ENCODE data around the gene CNN1.

The CNN1 gene

DNA sequence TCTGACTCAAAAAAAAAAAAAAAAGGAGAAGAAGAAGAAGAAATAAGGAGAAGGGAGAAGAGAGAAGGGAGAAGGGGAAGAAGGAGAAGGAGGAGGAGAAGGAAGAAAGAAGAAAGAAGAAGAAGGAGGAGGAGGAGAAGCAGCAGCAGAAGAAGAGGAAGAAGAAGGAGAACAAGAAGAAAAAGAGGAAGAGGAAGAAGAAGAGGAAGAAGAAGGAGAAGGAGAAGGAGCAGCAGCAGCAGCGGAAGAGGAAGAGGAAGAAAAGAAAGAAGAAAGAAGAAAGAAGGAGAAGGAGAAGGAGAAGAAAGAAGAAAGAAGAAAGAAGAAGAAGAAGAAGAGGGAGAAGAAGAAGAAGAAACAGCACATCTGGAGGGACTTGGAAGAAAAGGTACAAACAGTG is 4.1 kb upstream of the CNN1 start:
- no peak for DNase-seq (ENCODE audit: low read depth, low spot score)

DNA sequence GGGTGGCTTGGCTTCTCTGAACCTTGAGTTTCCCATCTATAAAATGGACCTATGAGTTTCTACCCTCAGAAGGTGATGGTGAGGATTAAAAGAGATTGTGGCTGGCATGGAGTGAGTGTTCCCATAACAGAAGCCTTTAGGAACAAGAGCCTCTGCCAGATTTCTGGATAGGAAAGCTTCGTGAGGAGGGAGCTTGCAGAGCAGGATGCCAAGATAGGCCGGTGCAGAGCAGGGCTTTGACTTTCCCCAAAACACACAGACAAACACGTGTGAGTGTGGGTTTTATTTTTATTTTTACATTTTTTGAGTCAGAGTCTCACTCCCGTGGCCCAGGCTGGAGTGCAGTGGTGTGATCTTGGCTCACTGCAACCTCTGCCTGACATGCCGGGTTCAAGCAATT is 3.7 kb upstream of the CNN1 start:
- DNase-seq (ENCODE audit: low read depth, low spot score), result no peak

DNA sequence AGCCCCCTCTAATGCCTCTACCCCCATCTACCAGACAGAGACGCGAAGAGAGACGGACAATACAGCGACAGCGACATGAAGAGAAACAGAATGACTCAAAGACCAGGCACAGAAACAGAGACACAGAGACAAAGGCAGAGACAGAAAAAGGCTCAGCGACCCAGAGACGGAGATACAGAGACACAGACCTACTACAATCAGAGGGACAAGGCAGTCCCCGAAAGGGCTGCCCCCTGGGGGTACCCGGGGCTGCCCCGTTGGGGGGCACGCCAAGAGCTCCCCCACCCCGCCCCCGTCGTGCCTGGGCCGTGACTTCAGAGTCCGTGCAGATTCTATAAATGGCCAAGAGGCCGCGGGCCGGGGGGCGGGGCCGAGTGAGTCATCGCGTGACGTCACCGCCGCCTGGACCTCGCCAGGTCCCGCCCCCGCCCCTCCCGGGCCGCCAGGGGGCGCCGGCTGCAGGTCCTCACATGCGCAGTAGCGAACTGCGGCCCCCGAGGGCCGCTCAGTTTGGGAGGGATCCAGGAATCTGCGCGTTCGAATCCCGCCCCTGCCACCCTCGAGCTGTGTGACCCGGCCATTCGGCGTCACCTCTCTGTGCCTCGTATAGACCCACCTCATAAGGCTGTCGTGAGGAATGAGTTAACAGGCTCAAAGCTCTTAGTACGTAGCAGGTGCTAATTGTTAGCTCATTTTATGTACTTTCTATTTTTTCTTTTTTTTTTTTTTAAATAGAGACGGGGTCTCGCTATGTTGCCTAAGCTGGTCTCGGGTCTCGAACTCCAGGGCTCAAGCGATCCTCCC is 2.7 kb upstream of the CNN1 start:
- peak; percentile 67 for DNase-seq (ENCODE audit: low read depth, low spot score)

DNA sequence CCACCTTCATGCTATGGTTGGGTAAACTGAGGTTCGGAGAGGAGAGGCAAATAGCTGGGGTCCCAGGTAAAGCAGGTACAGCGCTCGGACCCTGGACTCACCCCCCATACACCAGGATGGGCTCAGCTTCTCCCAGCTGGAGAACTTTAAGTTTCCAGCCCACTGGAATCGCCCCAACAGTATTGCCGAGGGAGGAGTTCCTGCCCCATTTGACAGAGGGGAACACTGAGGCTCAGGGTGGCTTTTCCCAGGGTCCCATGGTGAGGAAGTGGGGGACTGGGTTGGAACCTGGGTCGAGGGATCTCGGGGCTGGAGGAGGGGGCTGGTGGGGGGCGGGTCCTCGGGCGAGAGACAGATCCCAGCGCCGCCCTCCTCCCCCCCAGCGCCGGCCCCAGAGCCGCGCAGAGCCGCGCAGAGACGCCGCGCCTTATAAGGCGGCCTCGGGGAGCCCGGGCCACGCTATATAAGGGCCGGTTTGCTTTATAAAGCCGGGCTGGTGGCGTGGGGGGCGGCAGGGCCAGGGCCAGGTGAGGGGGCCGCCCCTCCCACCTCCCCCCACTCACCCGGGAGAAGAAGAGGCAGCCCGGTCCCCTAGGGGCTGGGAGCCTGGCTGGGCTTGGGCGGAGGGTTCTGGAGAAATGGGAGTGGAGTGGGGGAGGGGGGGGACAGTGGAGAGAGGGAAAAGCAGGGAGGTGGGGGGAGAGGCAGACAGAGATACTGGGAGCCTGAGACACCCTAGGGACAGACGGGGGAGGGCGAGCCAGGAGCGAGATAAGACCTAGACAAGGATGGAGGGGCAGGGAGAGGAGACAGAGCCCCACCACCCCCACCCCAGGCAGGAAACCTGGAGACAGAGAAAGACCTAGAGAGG is 1.1 kb downstream of the CNN1 start:
- DNase-seq (ENCODE audit: low read depth, low spot score), result no peak

DNA sequence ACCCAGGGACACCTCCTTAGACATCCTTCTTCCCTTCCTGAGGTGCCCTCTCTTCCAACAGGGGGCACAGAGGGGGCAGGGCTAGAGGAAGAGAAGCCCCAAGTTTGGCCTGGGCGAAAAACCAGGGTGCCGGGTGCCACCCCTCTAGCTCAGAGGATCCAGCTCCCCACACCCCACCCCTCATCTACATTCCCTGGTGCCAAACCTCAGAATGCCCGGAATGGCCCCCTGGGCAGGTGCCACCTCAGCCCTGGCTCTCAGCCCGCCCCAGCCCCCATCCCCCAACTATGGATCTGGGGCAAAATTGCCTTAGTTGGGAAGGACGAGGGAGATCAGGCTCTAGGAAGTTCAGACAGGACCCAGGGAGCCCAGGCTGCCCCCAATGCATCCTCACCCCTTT is 2.0 kb downstream of the CNN1 start:
- no peak for DNase-seq (ENCODE audit: low read depth, low spot score)

DNA sequence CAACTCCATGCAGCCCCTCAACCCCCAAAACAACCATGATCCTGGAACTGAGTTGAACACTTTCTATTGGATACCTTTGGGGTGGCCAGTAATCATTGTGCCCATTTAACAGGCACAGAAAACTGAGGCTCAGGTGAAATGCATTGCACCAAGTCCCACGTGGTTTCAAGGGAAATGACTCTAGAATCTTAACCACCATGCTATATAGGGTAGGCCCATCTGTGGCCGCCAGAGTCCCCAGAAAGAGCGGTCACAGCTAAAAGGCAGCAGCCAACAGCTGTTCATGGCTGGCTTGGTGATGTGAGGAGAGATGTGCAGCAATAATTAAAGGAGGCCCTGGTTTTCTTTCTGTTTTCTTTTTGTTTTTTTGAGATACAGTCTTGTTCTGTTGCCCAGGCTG is 2.6 kb downstream of the CNN1 start:
- DNase-seq (ENCODE audit: low read depth, low spot score), result no peak

DNA sequence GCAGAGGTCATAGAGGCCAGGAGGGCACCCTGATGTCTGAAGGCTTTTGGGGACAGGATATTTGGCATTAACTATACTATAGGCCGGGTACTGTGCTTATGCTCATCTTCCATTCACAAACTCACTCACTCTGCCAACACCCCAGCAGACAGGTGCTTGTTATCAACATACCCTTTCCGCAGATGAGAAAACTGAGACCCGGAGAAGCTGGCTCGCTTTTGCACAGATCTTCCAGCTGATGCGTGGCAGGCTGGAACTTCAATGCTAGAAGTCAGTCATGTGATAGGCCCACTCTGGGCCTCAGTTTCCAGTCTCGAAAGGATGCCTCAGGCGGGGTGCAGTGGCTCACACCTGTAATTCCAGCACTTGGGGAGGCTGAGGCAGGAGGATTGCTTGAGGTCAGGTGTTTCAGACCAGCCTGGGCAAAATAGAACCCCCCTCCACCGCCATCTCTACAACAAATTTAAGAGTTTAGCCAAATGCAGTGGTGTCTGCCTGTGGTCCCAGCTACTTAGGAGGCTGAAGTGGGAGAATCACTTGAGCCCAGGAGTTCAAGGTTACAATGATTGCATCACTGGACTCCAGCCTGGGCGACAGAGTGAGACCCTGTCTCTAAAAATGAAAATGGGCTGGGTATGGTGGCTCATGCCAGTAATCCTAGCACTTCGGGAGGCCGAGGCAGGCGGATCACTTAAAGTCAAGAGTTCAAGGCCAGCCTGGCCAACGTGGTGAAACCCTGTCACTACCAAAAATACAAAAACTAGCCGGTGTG is 9.5 kb downstream of the CNN1 start:
- no peak for DNase-seq (ENCODE audit: low read depth, low spot score)

DNA sequence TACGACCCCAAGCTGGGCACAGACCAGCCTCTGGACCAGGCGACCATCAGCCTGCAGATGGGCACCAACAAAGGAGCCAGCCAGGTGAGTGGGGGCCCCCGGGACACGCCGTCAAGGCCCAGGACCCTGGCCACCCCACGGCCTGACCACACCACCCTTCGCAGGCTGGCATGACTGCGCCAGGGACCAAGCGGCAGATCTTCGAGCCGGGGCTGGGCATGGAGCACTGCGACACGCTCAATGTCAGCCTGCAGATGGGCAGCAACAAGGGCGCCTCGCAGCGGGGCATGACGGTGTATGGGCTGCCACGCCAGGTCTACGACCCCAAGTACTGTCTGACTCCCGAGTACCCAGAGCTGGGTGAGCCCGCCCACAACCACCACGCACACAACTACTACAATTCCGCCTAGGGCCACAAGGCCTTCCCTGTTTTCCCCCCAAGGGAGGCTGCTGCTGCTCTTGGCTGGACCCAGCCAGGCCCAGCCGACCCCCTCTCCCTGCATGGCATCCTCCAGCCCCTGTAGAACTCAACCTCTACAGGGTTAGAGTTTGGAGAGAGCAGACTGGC is 10.8 kb downstream of the CNN1 start:
- no peak for DNase-seq (ENCODE audit: low read depth, low spot score)

DNA sequence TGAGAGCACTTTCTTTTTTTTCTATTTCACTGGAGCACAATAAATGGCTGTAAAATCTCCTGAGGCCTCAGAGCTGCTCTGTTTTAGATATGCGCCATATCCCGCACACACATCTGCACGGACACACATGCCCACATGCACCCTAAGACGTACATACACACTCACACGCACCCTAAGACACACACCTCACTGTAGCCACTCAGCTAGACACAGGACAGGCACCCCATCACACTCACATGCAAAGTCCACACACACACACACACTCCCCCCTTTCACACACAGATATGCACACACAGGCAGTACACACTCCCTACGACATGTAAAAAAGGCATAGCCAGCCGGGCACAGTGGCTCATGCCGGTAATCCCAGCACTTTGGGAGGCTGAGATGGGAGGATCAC is 11.6 kb downstream of the CNN1 start:
- DNase-seq (ENCODE audit: low read depth, low spot score), result no peak

DNA sequence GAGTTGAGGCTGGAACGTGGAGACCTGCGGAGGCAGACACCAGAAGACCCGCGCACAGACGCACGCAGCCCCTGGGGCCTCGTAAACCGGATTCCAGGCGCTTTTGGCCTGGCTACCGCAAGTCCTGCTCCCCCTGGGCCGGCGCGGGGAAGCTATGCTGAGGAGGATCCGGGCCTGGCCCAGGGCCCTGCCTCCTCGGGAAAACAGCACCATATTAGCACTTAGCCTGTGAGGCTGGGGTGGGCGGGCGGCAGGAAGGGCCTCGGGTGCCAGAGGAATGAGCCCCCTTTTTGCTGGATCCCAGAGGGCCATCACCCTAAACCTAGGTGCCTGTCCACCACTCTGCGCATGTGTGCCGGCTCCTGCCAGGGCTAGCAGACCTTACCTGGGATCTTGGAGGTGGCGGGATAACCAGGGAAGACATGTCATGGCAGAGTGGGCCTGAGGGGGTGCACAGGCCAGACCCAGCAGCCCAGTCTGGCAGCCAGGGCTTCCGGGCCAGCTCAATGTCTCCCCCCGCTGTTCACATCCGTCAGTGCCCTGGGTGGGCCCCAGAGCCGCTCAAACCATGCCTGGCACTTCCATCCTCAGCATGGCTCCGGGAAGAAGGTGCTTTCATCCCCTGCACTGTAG is 13.1 kb downstream of the CNN1 start:
- DNase-seq (ENCODE audit: low read depth, low spot score), result no peak

DNA sequence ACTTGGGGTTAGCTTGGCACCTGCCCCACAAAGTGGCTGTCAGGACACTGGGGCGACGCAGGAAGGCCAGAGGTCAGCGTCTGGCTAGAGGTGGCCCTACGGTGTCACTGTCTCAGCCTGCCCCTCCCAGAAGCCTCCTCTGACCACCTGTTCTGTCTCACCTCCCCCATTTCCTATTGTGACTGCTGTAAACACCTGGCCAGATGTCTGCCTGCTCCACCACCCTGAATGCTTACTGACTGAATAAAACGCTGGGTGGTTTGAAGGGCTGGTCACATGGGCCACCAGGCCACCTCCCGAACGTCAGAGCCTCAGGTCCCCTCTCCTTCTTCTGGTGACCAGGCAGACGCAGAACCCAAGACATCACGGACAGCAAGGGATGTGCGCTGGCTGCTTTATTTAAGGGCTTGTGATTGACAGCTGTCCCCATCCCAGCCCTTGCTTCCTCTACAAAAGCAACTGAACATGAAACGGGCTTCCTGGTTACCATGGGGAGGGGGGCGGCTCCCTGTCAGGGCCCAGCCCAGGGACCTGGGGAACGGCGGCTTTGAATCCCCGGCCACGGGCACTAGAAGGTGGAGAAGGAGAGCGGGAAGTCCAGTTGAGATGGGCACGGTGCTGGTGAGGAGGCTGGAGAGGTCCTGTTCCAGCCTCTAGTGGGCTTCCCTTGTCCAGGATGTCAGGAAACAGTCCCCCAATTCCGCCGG is 14.2 kb downstream of the CNN1 start:
- no peak for DNase-seq (ENCODE audit: low read depth, low spot score)

DNA sequence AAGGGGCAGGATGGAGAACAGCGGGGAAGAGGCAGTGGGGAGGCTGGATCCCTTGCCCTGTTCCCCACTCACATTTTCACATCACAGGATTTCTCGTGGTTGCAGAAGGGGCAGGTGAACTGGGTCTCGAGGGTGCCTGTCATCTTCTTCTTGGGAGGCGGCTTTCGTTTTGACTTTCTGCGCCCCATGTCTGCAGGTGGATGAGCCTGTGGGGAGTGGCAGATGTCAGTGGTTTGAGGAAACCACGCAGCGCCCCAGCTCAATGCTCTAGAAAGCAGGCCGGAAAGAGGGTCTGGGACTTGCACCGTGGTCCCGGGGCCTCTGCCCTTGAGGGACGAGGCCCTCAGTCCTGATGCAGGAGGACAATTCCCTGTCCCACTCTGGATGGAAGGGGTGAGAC is 15.5 kb downstream of the CNN1 start:
- no peak for DNase-seq (ENCODE audit: low read depth, low spot score)

DNA sequence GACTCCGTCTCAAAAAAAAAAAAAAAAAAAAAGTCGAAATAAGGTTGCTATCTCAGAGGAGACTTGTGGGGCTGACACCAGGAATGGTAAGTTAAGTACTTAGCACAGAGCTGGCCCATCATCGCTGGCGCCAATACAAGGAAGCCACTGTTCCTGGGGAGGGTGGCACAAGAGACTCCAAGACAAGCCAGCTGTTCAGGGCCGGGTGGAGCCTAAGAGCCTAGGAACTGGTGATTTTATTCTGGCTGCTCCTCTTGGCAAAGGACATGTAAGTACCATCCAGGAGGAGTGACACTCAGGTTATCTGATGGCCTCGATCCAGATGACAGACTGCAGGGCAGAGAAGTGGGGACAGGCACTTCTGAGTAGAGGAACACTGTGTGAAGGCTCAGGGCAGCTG is 16.6 kb downstream of the CNN1 start:
- no peak for DNase-seq (ENCODE audit: low read depth, low spot score)

DNA sequence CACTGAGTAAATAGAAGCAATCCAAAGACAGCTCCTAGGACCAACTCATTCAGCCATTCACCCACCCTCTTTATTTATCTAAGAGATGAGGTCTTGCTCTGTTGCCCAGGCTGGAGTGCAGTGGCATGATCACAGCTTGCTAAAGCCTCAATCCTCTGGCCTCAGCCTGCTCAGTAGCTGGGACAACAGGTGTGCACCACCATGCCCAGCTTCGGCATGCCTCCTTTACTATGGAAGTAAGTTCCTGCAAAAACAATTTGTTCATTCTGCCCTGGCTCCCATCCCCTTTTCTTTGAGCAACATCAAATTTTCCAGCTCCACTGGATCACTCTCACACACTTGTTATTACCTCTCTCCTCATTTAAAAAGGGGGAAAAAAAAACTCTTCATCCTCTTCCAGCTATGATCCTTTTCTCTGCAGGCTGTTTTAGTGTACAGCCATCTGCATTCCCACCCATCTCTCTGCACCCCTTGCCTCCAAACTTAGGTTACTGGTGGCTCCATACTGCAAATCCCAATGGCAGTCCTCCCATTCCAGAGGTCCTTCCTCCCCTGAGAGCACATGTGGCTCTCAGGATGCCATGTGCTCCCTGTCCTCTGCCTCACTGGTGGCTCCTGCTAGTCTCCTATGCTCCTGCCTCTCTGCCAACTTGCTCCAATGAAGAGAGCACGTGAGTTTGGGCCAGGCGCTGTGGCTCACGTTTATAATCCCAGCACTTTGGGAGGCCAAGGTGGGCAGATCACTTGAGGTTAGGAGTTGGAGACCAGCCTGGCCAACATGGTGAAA is 18.2 kb downstream of the CNN1 start:
- no peak for DNase-seq (ENCODE audit: low read depth, low spot score)

DNA sequence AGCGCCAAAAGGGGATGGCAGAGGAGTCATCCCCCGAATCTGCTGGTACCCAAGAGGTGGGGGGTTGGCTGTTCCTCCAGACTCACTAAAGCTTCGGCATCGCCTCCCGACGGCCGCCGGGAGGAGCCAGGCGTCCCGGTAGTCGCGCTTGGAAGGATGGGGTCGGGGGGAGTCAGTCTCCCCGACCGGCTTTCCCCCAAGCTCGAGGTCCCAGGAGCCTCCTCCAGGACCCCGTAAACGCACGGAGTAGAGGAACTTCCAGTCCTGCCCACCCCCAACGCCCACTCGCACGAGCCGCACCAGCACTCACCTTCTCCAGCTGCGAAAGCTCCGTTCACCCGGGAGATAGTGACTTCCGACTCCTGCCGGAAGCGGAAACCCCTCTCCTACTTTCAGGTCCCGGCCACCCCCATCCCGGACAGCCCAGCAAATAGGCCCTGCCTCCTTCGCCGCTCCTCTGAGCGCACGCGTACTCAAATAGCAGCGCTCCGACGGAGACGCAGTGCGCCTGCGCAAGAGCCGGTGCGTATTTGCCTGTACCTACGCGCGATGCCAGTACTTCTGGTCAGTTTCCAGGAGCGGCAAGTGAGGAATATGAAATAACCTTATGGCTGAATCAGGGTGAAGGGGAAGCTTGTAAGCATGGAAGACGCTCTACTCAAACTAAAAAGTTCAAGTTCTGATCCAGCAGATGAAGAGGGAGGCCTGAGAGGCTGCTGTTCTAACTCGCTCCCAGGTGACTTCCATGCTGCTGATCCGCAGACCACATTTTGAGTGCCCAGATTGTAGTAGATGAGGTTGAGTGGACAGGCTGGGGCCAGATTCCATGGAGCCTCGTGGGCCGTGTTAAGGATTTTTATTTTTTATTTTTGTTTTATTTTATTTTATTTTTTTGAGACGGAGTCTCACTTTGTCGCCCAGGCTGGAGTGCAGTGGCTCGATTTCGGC is 20.5 kb downstream of the CNN1 start, which contains the start of gene ELOF1:
Gene ELOF1 (minus strand): TSS at position 350 of the 948 bp plus-strand sequence. CDS start 4,883 bp downstream, outside the sequence.
- DNase-seq (ENCODE audit: low read depth, low spot score), result peak; percentile 96

DNA sequence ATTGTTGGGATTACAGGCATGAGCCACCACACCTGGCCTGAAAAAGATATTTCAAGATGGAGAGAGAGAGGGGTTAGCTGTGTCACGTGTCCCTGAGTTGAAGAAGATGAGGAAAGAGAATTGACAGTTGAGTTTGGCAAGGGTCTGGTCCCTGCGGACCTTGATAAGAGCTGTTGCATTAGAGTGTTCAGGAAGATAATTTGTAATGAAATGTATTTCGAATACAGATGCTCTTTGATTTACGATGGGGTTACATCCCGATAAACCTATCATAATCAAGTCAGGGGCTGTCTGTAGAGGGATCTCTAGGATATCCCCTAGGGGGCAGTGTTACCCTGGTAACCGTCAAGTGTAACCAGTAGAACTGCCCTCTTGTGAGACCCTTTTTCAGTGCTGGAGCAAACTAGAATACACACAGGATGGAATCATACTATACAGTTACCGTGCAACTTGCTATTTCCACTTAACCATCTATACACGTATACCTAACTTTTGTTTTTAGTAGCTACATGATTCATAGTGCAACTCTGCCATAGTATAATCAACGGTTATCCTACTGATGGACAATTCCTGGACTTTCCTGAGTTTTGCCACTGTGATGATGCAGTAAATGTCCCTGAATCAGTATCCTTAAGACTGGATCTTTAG is 21.9 kb downstream of the CNN1 start:
- DNase-seq (ENCODE audit: low read depth, low spot score), result peak; percentile 44

DNA sequence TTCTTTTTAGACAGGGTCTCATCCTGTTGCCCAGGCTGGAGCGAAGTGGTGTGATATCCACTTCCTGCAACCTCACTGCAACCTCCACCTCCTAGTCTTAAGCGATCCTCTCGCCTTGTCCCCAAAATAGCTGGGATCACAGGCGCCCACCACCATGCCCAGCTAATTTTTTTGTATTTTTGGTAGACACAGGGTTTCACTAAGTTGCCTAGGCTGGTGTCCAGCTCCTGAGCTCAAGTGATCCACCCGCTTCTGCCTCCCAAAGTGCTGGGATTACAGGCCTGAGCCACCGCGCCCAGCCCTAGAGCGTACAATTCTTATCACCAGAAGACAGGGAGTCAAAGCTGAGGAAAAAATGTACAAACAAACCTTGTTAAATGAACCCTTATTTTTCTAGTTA is 24.9 kb downstream of the CNN1 start:
- DNase-seq (ENCODE audit: low read depth, low spot score), result no peak

All from activated CD4-positive, CD25-positive, alpha-beta regulatory T cell treated with anti-CD3 and anti-CD28 coated beads, Interleukin-2, amount 50 U/mL, for 16 hours (primary cell).